ENCODE measurements around the gene NDST4.

NDST4 gene

GRCh38 chr4:115113506-115114106 lies at the start of gene NDST4:
Gene NDST4 (minus strand): TSS chr4:115113620. CDS start chr4:115077036, 36,584 bp downstream.
- no peak for DNase-seq (ENCODE audit: low read depth in 3 of 3, low spot score in 1 of 3)

GRCh38 chr4:115159141-115159540 lies 45.7 kb upstream of the NDST4 start:
- no peak for DNase-seq (ENCODE audit: low read depth in 3 of 3, low spot score in 1 of 3)

GRCh38 chr4:115158296-115158695 lies 44.9 kb upstream of the NDST4 start:
- DNase-seq (ENCODE audit: low read depth in 3 of 3, low spot score in 1 of 3): no peak

- no peak for DNase-seq (ENCODE audit: low read depth in 3 of 3, low spot score in 1 of 3)
Measured at GRCh38 chr4:115154826-115155225, 41.4 kb upstream of the NDST4 start.

GRCh38 chr4:115152965-115153364 lies 39.5 kb upstream of the NDST4 start:
- DNase-seq (ENCODE audit: low read depth in 3 of 3, low spot score in 1 of 3): no peak

- no peak for DNase-seq (ENCODE audit: low read depth in 3 of 3, low spot score in 1 of 3)
Measured at GRCh38 chr4:115152081-115152480, 38.7 kb upstream of the NDST4 start.

- no peak for DNase-seq (ENCODE audit: low read depth in 3 of 3, low spot score in 1 of 3)
Measured at GRCh38 chr4:115149106-115149505, 35.7 kb upstream of the NDST4 start.

GRCh38 chr4:115145393-115146160 lies 32.2 kb upstream of the NDST4 start:
- no peak for DNase-seq (ENCODE audit: low read depth in 3 of 3, low spot score in 1 of 3)

GRCh38 chr4:115128037-115128436 lies 14.6 kb upstream of the NDST4 start:
- no peak for DNase-seq (ENCODE audit: low read depth in 3 of 3, low spot score in 1 of 3)

- no peak for DNase-seq (ENCODE audit: low read depth in 3 of 3, low spot score in 1 of 3)
Measured at GRCh38 chr4:115126491-115126890, 13.1 kb upstream of the NDST4 start.

GRCh38 chr4:115121351-115122043 lies 8.1 kb upstream of the NDST4 start:
- DNase-seq (ENCODE audit: low read depth in 3 of 3, low spot score in 1 of 3): no peak

GRCh38 chr4:115119804-115120352 lies 6.5 kb upstream of the NDST4 start:
- no peak for DNase-seq (ENCODE audit: low read depth in 3 of 3, low spot score in 1 of 3)

GRCh38 chr4:115117651-115118050 lies 4.2 kb upstream of the NDST4 start:
- no peak for DNase-seq (ENCODE audit: low read depth in 3 of 3, low spot score in 1 of 3)

GRCh38 chr4:115110191-115111181 lies 2.9 kb downstream of the NDST4 start:
- no peak for DNase-seq (ENCODE audit: low read depth in 3 of 3, low spot score in 1 of 3)

GRCh38 chr4:115108850-115109249 lies 4.6 kb downstream of the NDST4 start:
- no peak for DNase-seq (ENCODE audit: low read depth in 3 of 3, low spot score in 1 of 3)

- DNase-seq (ENCODE audit: low read depth in 3 of 3, low spot score in 1 of 3): no peak
Measured at GRCh38 chr4:115107411-115107810, 6.0 kb downstream of the NDST4 start.

- DNase-seq (ENCODE audit: low read depth in 3 of 3, low spot score in 1 of 3): no peak
Measured at GRCh38 chr4:115101675-115102074, 11.7 kb downstream of the NDST4 start.

GRCh38 chr4:115090483-115091075 lies 22.8 kb downstream of the NDST4 start:
- DNase-seq (ENCODE audit: low read depth in 3 of 3, low spot score in 1 of 3): no peak

GRCh38 chr4:115082633-115083032 lies 30.8 kb downstream of the NDST4 start:
- DNase-seq (ENCODE audit: low read depth in 3 of 3, low spot score in 1 of 3): no peak

- no peak for DNase-seq (ENCODE audit: low read depth in 3 of 3, low spot score in 1 of 3)
Measured at GRCh38 chr4:115076691-115077090, 36.7 kb downstream of the NDST4 start.

Data from stimulated activated CD4-positive, alpha-beta T cell treated with anti-CD3 and anti-CD28 coated beads, TNF-alpha, amount 100 ng/mL, for 1 hour (primary cell).